GM12891 (cell line): Measurements from ENCODE around the gene ISOC2.

Experiments used
- DNase-seq: peaks from one replicate; pipeline ENCODE4 v3.0.0; 2011; ENCODE audit warnings: low spot score; ENCODE audit not compliant: insufficient read length
- FAIRE-seq: peaks from 2 replicates; lab custom pipeline; 2011; peaks lifted over from hg19 to GRCh38; lab: Jason Lieb, UNC
- PAX5 ChIP-seq: IDR thresholded peaks from 2 replicates; pipeline ENCODE4 v1.6.1; 2011; ENCODE audit warnings: low read length, moderate library complexity, mild to moderate bottlenecking; ENCODE audit not compliant: insufficient read depth, severe bottlenecking
- POLR2A ChIP-seq: IDR thresholded peaks from 2 replicates; pipeline ENCODE4 v1.6.1; 2011; ENCODE audit warnings: low read depth, low read length, control low read depth
- POLR2AphosphoS5 ChIP-seq: IDR thresholded peaks from 2 replicates; pipeline ENCODE4 v1.6.1; 2011; ENCODE audit warnings: low read depth, low read length, control low read depth
- POU2F2 ChIP-seq: IDR thresholded peaks from 2 replicates; pipeline ENCODE4 v1.6.1; 2011; ENCODE audit warnings: low read depth, mild to moderate bottlenecking, control low read depth, low read length, moderate library complexity
- SPI1 ChIP-seq: IDR thresholded peaks from 2 replicates; pipeline ENCODE4 v1.6.1; 2011; ENCODE audit warnings: low read depth, low read length, control low read depth
- TAF1 ChIP-seq: IDR thresholded peaks from 2 replicates; pipeline ENCODE4 v1.6.1; 2011; ENCODE audit warnings: low read depth, low read length, control low read depth

ISOC2 gene

DNA sequence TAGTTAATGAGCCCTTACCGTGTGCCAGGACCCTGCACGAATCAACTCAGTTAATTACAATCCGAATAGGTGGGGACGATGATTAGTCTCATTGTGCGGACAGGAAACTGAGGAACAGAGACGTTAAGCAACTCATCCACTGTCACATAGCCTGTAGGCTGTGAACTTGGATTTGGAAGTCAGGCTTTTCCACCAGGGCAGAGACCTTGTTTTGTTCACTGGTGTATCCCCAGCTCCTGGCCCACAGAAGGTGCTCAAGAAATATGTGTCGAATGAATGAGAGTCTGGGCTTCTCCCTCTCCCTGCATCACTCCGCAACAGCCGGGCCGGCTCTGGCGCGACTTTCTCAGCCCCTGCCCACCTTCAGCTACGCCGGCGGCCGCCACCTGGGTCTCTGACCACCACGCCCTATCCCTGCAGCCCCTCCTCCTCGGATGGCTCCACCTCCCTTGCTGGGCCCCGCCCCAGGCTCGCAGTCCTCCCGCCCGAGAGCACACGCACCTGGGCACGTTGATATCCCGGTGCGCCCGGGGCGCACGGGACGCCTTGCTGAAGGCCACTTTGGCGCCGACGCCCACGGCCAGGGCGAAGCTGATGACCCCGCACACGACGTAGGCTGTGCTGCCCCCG lies 19.6 kb downstream of the ISOC2 start:
- no peak for FAIRE-seq
- TF ChIP-seq TAF1 (no peak), SPI1 (no peak), POLR2A (no peak), POLR2AphosphoS5 (no peak), PAX5 (no peak), POU2F2 (no peak)
- no peak for DNase-seq

DNA sequence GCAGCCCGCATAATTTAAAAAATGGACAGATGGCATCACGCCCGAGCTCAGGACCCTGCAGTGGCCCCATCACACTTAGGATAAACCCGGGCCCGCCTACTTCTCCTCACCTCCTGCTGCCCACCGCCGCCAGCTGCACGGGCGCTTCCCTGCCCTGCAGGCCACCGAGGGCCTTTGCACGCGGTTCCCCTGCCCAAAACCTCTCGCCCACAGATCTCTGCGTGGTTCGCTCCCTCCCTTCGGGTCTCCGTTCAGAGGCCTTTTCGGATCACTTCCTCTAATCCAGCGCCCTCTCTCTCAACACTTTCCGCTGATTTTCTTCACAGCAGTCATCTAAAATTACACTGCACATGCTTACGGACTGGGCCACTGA lies 20.1 kb downstream of the ISOC2 start:
- DNase-seq: no peak
- TF ChIP-seq SPI1 (peak; percentile 54), POU2F2 (no peak)
- no peak for FAIRE-seq

DNA sequence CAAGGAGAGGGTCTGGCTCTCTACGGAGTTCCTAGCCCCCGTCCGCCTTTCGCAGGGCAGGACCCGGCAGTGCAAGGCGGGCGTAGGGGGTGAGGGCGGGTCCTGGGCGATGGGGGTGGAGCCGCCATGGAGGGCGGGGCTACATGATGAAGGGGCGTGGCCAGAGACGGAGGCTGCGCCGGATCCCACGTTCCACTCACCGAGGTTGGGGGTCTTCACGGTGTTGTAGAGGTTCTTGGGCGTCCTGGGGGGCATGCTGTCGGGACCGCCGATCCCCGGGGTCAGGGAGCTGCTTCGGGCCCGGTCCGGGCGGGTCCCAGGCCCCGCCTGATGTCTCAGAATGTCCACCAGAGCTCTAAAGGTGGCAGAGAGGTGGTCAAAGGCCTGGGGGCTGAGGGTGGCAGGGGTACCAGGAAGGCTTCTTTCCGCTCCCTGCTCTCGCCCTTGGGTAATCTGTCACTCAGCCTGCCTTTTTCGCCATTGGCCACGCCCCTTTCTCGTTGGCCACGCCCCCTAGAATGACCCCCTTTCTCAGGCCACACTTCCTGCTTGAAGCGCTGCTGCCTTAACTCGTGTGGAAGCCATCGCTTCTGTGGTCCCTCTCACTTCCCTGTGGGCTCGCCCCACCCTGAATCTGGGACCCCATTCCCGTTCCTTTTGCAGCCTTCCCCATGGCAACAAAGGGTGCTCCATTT lies 20.9 kb downstream of the ISOC2 start:
- DNase-seq: no peak
- no peak for FAIRE-seq
- TF ChIP-seq TAF1 (no peak), POLR2A (no peak), PAX5 (no peak), POU2F2 (no peak), SPI1 (no peak), POLR2AphosphoS5 (no peak)

DNA sequence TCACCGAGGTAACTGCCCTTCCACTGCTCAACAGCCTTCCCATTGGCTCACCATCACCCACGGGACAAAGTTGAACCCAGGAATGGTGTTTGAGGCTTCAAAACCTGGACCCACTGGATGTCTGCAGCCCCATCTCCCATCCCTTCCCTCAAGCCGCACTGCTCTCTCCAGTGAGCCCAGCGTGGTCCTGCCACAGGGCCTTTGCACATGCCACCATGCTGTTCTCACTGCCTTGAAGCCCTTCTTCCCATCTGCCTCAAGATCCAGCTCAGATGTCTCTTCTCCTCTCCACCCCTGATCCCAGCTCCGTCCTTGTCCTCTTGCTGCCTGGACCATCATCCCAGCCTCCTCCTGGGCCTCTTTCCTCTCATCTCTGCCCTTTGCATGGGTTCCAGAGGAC lies 22.4 kb downstream of the ISOC2 start:
- DNase-seq (no peak), FAIRE-seq (no peak)
- TF ChIP-seq SPI1 (no peak), POU2F2 (no peak), POLR2A (no peak)

DNA sequence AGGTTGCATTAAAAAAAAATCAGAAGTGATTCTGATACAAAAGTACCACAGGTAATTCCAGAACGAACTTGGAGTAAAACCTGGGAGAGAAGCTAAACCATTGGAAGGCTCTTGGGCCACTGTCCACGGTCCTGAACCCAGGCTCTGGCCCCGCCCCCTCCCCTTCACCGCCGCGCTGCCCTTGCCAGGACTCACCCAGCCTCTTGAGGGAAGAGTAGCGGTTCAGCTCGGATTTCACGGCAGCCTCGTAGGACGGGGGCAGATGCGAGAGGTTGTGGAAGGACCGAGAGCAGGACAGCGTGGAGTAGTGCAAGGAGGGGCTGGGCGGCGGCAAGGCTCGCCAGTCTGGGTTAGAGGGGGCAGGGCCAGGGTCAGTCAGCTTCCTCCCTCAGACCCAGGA lies 24.0 kb downstream of the ISOC2 start:
- DNase-seq: no peak
- TF ChIP-seq TAF1 (no peak), POLR2AphosphoS5 (no peak), POLR2A (no peak), PAX5 (no peak), SPI1 (no peak), POU2F2 (no peak)

DNA sequence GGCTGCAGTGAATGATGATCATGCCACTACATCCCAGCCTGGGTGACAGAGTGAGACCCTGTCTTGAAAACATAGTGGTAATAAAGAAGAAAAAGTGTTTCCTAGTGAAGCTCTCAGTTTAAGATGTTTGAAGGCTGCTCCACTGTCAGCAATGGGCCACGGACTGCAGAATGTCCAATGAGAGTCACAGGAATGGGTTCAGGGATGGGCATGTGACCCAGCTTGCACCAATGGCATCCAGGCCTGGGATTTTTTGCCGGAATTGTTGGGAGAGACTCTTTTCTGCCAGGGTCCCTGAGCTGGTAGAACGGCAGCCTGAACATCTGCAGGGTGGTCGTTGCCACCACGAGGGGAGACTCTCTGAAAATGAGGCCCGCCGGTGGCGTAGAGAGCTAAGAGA lies 24.6 kb downstream of the ISOC2 start:
- FAIRE-seq (no peak), DNase-seq (no peak)
- TF ChIP-seq SPI1 (no peak), POLR2A (no peak), POU2F2 (no peak), POLR2AphosphoS5 (no peak), TAF1 (no peak), PAX5 (no peak)

More for the DNA sequence above, 24.0 kb downstream of the ISOC2 start:
- FAIRE-seq: no peak

DNA sequence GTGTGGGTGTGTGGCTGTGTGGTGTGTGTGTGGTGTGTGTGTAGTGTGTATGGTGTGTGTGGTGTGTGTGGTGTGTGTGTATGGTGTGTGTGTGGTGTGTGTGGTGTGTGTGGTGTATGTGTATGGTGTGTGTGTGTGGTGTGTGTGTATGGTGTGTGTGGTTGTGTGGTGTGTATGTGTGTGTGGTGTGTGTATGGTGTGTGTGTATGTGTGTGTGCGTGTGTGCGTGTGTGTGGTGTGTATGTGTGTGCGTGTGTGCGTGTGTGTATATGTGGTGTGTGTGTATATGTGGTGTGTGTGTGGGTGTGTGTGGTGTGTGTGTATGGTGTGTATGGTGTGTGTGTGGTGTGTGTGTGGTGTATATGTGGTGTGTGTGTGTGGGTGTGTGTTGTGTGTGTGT lies 26.4 kb downstream of the ISOC2 start:
- TF ChIP-seq POLR2A (no peak), PAX5 (no peak), POU2F2 (no peak), TAF1 (no peak)
- DNase-seq (no peak), FAIRE-seq (no peak)

DNA sequence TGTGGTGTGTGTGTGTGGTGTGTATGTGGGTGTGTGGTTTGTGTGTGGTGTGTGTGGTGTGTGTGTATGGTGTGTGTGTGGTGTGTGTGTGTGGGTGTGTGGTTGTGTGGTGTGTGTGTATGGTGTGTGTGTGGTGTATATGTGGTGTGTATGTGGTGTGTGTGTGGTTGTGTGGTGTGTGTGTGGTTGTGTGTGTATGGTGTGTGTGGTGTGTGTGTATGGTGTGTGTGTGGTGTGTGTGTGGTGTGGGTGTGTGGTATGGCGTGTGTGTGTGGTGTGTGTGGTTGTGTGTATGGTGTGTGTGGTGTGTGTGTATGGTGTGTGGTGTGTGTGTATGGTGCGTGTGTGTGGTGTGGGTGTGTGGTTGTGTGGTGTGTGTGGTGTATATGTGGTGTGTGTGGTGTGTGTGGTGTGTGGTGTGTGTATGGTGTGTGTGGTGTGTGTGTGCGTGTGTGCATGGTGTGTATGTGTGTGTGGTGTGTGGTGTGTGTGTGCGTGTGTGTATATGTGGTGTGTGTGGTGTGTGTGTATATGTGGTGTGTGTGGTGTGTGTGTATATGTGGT lies 27.0 kb downstream of the ISOC2 start:
- TF ChIP-seq TAF1: no peak
- DNase-seq (no peak), FAIRE-seq (peak; percentile 98)

DNA sequence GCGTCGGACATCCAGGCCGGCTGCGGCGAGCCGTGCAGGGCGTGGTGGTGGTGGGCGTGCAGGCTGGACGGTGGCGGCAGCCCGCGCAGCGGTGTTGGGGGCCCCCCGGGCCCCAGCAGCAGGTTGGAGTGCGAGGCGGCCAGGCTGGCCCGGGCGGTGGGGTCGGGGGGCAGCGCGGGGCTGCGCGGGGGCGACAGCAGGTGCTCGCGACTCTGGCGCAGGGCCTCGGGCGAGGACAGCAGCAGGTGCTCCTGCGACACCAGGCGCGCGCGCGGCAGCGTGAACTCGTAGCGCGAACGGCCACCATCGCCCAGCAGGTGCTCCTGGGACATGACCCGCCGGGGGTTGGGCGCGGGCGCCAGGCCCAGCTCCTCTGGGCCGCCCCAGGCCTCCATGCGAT lies 28.1 kb downstream of the ISOC2 start:
- FAIRE-seq (no peak), DNase-seq (no peak)
- TF ChIP-seq POLR2A (no peak), PAX5 (no peak), POLR2AphosphoS5 (no peak), TAF1 (no peak)

DNA sequence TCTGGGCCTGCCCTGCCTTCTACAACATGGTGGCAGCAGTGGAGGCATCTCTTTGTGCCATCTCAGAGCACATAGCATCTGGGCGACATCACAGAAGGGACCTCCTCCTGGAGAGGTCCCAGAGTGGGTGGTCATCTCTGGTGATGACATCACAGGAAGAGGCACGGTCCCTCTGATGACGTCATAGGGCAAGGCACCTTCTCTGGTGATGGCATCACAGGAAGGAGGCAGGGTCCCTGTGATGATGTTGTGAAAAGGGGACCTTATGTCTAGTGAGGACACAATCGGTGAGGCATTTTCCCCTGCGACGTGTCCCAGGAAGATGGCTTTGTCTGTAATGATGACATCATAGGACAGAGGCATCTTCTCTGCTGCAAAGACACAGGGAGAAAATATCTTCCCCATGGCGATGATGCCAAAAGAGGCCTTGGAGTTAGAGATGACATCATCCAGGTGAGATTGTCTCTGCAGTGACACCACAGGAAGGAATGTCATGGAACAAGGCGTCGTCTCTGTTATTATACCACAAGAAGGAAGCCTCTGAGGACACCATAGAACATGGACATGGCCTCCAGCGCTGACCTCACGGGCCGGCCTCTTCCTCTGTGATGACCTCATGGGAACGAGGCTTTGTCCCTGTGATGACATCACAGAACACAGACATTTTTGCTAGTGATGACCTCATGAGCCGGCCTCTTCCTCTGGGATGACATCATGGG lies 29.0 kb downstream of the ISOC2 start:
- DNase-seq (no peak), FAIRE-seq (no peak)
- TF ChIP-seq POLR2A: no peak
- TF ChIP-seq TAF1: no peak
- TF ChIP-seq POLR2AphosphoS5: no peak
- no peak for TF ChIP-seq SPI1
- no peak for TF ChIP-seq POU2F2
- no peak for TF ChIP-seq PAX5
